Activated naive CD4-positive, alpha-beta T cell treated with anti-CD3 and anti-CD28 coated beads, Interleukin-2, amount 50 U/mL, for 72 hours (primary cell): ENCODE data around the gene MSL2. TPM values are rescaled to one million over a fixed set of nuclear protein-coding genes. Genes with fewer than 3 reads are reported as not detected.
A peak's percentile ranks its signal among the peaks of the same experiment; 100 is the strongest.
"Not testable (repeated sequence)": the region's sequence is repeated elsewhere in the genome, so short reads cannot be mapped to it uniquely, and the experiment has no call there.

Experiments used
- ATAC-seq, 2 donors: fragments of 150-1000 bp; cut with Tn5 transposase; 2 replicates each; pipeline ENCODE4 v1.10.0; 2021; ENCODE audit warnings: mild to moderate bottlenecking in 2 of 2, moderate library complexity in 2 of 2
- DNase-seq, 2 donors: peaks; one replicate each; pipeline ENCODE4 v3.0.0; 2021 to 2022; ENCODE audit warnings: low spot score in 2 of 2
- H3K27ac Mint-ChIP-seq, 2 donors: one replicate each; pipeline ENCODE4 v1.8.0; 2022; ENCODE audit warnings: mild to moderate bottlenecking in 2 of 2, mixed read lengths in 2 of 2
- H3K36me3 Mint-ChIP-seq, 2 donors: one replicate each; pipeline ENCODE4 v1.8.0; 2022; ENCODE audit warnings: mixed read lengths in 2 of 2
- H3K9me3 Mint-ChIP-seq, 2 donors: one replicate each; pipeline ENCODE4 v1.8.0; 2022; ENCODE audit warnings: mixed read lengths in 2 of 2
- total RNA-seq, 2 donors: library from RNA; stranded (reverse); gene quantifications; one replicate each; pipeline ENCODE4 v1.2.3, GENCODE V29; 2022

The MSL2 gene
- total RNA-seq, 2 donors from 2014 or later: 37.4 to 78.2 TPM

DNA sequence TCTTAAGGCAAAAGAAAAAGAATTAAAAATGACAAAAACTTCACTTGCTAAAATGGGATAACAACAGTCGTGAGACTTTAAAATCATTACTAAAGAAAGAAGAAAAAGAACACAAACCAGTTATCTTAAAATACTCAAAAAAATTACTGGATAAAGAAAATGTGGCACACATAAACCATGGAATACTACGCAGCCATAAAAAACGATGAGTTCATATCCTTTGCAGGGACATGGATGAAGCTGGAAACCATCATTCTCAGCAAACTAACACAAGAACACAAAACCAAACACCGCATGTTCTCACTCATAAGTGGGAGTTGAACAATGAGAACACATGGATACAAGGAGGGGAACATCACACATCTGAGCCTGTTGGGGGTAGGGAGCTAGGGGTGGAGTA lies 27.9 kb downstream of the MSL2 start:
- H3K9me3 Mint-ChIP-seq, DNase-seq, ATAC-seq: not testable (repeated sequence)
- Mint-ChIP-seq H3K27ac (peak overlapping the region in 1 of 2 donors; percentile 58), H3K36me3 (peaks cover 0 to 19% of the 10 kb centered on the region in 2 donors)

DNA sequence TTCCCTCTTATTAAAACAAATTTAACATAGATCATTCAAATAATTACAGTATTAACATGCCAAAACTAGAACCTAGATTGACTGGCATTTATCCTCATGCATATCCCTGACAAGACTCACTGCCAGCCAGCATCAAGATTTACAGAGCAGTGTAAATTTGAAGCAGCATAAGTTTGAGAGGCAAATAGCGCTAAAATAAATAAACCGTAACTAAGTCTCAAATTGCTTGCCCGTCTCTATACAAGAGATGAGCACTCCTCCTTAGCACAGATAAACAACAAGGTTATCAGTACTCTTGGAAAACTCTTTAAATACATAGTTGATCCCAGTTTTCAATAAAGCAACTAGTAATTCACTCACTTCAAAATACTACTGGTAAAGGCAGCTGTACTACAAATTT lies 29.6 kb downstream of the MSL2 start:
- DNase-seq (no peak), ATAC-seq (no peak)
- Mint-ChIP-seq H3K9me3 (peaks cover 0 to 5% of the 10 kb centered on the region in 2 donors), H3K27ac (no peak overlapping the region), H3K36me3 (peaks cover 0 to 19% of the 10 kb centered on the region in 2 donors)

DNA sequence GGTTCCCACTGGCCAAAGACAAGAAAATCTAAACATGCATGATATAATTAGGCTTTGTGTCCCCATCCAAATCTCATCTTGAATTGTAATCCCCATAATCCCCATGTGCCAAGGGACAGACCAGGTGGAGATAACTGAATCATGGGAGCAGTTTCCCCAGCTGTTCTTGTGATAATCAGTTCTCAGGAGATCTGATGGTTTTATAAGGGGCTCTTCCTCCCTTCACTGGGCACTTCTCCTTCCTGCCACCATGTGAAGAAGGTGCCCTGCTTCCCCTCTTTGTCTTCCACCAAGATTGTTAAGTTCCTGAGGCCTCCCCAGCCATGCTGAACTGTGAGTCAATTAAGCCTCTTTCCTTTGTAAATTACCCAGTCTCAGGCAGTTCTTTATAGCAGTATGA lies 32.5 kb downstream of the MSL2 start:
- not testable (repeated sequence) for ATAC-seq, DNase-seq, H3K9me3 Mint-ChIP-seq
- Mint-ChIP-seq H3K36me3 (peaks cover 0 to 28% of the 10 kb centered on the region in 2 donors), H3K27ac (peak overlapping the region in 1 of 2 donors; percentile 45)

GRCh38 chr3:136162322-136162721 lies 33.8 kb downstream of the MSL2 start:
- H3K36me3 Mint-ChIP-seq: peaks cover 0 to 30% of the 10 kb centered on the region in 2 donors
- H3K27ac Mint-ChIP-seq: peak overlapping the region in 1 of 2 donors; percentile 20
- no peak for DNase-seq
- ATAC-seq: no peak
- H3K9me3 Mint-ChIP-seq: peaks cover 0 to 5% of the 10 kb centered on the region in 2 donors

- H3K27ac Mint-ChIP-seq: peak overlapping the region in 1 of 2 donors; percentile 47
- peaks cover 0 to 5% of the 10 kb centered on the region in 2 donors for H3K9me3 Mint-ChIP-seq
- ATAC-seq (no peak), DNase-seq (no peak)
- peaks cover 0 to 30% of the 10 kb centered on the region in 2 donors for H3K36me3 Mint-ChIP-seq
Measured at GRCh38 chr3:136161516-136161915, 34.6 kb downstream of the MSL2 start.

- Mint-ChIP-seq H3K9me3 (no peaks in the 10 kb centered on the region), H3K27ac (peak overlapping the region; percentile 25 to 60), H3K36me3 (peaks cover 9 to 27% of the 10 kb centered on the region in 2 donors)
- DNase-seq (no peak), ATAC-seq (no peak)
Measured at GRCh38 chr3:136152963-136153362, 43.2 kb downstream of the MSL2 start.

DNA sequence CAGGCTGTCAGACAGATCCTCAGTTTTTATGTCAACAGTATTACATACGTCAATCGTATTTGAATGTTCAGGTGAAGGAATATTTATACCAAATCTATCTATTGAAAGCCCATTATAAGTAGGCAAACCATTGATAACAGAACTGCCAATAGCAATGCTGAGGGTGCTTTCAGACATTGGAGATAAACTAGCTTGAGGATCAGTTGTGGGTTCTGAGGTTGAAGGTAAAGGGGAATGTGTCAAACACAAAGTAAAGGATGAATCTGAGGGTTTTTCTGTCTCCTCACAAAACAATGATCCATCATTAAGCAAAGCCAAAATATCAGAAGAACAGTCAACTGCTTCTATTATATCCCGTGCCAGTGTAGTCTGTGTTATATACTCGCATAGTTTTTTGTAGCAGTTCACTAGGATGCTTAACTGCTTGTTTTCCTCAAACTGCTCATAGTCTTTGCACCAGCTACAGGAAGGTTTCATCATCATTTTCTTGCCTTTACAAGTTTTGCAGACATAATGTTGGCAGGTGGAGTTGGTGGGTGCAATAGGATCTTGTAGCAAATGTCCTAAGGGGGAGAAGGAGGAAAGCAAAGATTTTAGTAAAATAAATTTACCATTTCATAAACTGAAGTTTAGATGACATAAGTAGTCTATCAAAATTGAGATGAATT lies 43.8 kb downstream of the MSL2 start:
- Mint-ChIP-seq H3K36me3 (peaks cover 9 to 22% of the 10 kb centered on the region in 2 donors), H3K9me3 (no peaks in the 10 kb centered on the region), H3K27ac (peak overlapping the region in 1 of 2 donors; percentile 39)
- ATAC-seq: peak; percentile 14 to 32
- DNase-seq: no peak

DNA sequence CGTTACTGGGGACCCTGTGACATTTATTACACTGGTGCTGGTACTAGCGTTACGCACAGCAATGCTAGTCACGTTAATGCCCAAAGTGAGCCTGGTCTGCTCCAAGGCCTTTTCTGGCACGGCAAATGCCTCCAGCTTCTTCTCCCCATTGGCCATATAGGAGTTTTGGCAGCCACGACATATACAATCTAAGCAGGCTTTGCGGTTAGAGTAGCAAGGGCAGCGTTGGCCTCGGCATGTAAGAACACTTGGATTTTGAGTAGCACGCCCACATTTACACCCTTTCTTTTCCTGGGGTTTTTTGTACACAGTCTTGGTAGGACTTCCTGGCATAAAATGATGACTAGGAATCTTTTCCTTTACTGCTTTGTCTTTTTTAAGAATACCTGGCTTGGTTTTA lies 44.9 kb downstream of the MSL2 start:
- no peak overlapping the region for H3K27ac Mint-ChIP-seq
- ATAC-seq: no peak
- no peaks in the 10 kb centered on the region for H3K9me3 Mint-ChIP-seq
- DNase-seq: no peak
- peaks cover 9 to 22% of the 10 kb centered on the region in 2 donors for H3K36me3 Mint-ChIP-seq

- Mint-ChIP-seq H3K27ac (peak overlapping the region in 1 of 2 donors; percentile 94), H3K36me3 (peaks cover 9 to 22% of the 10 kb centered on the region in 2 donors), H3K9me3 (no peaks in the 10 kb centered on the region)
- DNase-seq: no peak
- ATAC-seq: peak; percentile 48 to 85
Measured at GRCh38 chr3:136149667-136150066, 46.5 kb downstream of the MSL2 start.

DNA sequence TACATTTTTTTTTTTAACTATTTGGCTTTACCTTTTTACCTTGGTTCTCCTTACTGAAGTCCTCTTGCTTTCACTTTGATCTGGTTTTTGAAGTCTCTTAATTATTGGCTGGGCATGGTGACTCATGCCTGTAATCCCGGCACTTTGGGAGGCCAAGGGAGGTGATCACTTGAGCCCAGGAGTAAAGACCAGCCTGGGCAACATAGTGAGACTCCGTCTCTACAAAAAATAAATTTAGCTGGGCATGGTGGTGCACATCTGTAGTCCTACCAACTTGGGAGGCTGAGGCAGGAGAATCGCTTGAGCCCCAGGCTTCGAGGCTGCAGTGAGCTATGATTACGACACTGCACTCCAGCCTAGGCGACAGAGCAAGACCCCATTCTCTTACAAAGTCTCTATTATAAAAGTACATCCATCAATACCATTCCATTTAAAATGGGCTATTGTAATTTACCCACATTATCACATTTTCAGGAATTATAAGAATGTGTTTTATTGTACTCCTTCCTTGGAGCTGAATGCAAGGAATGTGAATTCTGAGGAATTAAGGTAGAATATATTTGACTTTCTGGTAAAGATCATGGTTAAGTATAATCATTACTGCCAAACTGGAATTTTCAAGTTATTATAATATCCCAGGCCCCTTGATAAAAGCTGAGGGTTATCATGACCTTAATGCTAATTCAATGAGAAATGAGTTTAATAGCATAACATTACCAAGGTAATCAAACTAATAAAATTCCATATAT lies 49.0 kb downstream of the MSL2 start:
- no peak for DNase-seq
- peaks cover 9 to 21% of the 10 kb centered on the region in 2 donors for H3K36me3 Mint-ChIP-seq
- ATAC-seq: no peak
- no peak overlapping the region for H3K27ac Mint-ChIP-seq
- no peaks in the 10 kb centered on the region for H3K9me3 Mint-ChIP-seq

DNA sequence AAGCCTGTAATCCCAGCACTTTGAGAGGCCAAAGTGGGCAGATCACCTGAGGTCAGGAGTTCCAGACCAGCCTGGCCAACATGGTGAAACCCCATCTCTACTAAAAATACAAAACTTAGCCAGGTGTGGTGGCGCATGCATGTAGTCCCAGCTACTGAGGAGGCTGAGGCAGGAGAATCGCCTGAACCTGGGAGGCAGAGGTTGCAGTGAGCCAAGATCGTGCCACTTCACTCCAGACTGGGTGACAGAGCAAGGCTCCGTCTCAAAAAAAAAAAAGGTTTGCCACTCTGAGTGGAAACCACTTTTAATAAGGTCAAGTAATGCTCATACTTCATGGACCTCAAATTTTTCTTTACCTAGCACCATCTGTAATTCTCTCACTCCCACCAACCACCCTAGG lies 51.7 kb downstream of the MSL2 start:
- not testable (repeated sequence) for H3K9me3 Mint-ChIP-seq, H3K36me3 Mint-ChIP-seq, DNase-seq, ATAC-seq
- H3K27ac Mint-ChIP-seq: peak overlapping the region in 1 of 2 donors; percentile 18

DNA sequence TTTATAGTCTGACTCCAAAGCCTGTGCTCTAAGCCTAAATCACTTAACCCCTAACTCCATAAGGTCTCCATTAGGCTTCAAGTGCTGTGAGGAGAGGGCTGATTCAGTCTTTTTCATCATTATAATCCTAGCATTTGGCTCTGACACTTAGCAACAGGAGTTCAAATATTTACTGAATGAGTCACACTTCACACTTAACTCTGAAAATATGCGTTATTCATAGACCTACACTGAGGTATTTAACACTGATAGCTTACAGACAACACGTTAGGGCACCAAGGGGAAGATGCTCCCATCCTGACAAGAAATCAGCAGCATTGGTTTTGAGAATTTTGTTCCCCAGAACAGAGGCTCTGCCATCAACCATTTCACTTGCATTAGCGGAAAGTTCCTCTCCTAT lies 53.5 kb downstream of the MSL2 start:
- peak; percentile 83 to 88 for ATAC-seq
- no peak for DNase-seq
- no peaks in the 10 kb centered on the region for H3K36me3 Mint-ChIP-seq
- H3K27ac Mint-ChIP-seq: peak overlapping the region; percentile 14 to 76
- no peaks in the 10 kb centered on the region for H3K9me3 Mint-ChIP-seq

- H3K9me3 Mint-ChIP-seq: no peaks in the 10 kb centered on the region
- no peaks in the 10 kb centered on the region for H3K36me3 Mint-ChIP-seq
- DNase-seq: no peak
- peak in 1 of 2 donors; percentile 20 for ATAC-seq
- peak overlapping the region; percentile 14 to 44 for H3K27ac Mint-ChIP-seq
Measured at GRCh38 chr3:136141891-136142290, 54.2 kb downstream of the MSL2 start.

GRCh38 chr3:136141291-136141785 lies 54.8 kb downstream of the MSL2 start:
- Mint-ChIP-seq H3K27ac (peak overlapping the region; percentile 14 to 44), H3K9me3 (no peaks in the 10 kb centered on the region)

GRCh38 chr3:136136454-136136853 lies 59.7 kb downstream of the MSL2 start:
- H3K27ac Mint-ChIP-seq: no peak overlapping the region
- no peaks in the 10 kb centered on the region for H3K36me3 Mint-ChIP-seq
- DNase-seq (no peak), ATAC-seq (peak in 1 of 2 donors; percentile 21)
- no peaks in the 10 kb centered on the region for H3K9me3 Mint-ChIP-seq

More at GRCh38 chr3:136141291-136141785, 54.8 kb downstream of the MSL2 start:
- peak in 1 of 2 donors; percentile 25 for ATAC-seq
- H3K36me3 Mint-ChIP-seq: no peaks in the 10 kb centered on the region
- DNase-seq: no peak

- DNase-seq (no peak), ATAC-seq (peak in 1 of 2 donors; percentile 41)
- H3K27ac Mint-ChIP-seq: no peak overlapping the region
- H3K9me3 Mint-ChIP-seq: no peaks in the 10 kb centered on the region
- H3K36me3 Mint-ChIP-seq: no peaks in the 10 kb centered on the region
Measured at GRCh38 chr3:136135039-136135802, 60.9 kb downstream of the MSL2 start.

DNA sequence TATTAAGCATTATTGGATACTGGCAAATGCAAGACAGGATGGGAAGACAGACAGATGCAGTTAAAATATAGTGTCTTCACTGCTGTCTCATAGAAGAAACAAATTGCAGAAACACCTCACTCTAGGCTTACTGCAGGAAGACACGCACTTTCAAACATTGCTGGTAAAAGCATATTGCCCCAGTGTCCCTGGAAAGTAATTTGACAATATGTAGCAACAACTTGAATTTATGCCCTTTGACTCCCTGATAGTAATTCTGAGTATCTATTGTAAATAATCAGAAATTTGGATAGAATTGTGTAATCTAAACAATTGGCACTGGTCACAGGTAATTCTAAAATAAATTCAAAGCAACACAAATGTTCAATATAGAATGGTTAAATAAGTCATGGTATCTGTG lies 62.0 kb downstream of the MSL2 start:
- DNase-seq (no peak), ATAC-seq (no peak)
- H3K9me3 Mint-ChIP-seq: peaks cover 0 to under 1% of the 10 kb centered on the region in 2 donors
- no peak overlapping the region for H3K27ac Mint-ChIP-seq
- H3K36me3 Mint-ChIP-seq: no peaks in the 10 kb centered on the region
